GM12872 (cell line): ENCODE results near the gene ASAP2.

ENCODE experiments used
- TF ChIP-seq, protein P1 (sequence below): IDR thresholded peaks from 3 replicates; pipeline ENCODE4 v1.5.1; 2011; ENCODE audit warnings: low read depth, mild to moderate bottlenecking, low read length, moderate library complexity; ENCODE audit not compliant: insufficient read depth

ASAP2 gene

DNA sequence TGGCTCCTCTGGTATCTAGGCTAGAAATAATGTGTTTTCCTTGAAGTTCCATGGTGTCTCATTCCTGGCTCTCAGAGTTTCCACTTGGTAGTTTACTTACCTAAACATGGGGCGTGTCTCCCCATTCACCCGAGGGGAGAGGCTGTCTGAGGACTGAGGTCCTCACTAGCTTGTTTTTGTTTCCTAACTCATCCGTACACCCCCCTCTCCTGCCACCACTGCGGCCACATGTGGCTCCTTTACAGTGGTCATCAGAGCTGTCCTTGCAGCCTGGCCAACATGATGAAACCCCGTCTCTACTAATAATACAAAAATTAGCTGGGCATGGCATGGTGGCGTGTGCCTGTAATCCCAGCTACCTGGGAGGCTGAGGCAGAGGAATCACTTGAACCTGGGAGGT is 106.0 kb downstream of the ASAP2 start:
- TF ChIP-seq, protein P1, sequence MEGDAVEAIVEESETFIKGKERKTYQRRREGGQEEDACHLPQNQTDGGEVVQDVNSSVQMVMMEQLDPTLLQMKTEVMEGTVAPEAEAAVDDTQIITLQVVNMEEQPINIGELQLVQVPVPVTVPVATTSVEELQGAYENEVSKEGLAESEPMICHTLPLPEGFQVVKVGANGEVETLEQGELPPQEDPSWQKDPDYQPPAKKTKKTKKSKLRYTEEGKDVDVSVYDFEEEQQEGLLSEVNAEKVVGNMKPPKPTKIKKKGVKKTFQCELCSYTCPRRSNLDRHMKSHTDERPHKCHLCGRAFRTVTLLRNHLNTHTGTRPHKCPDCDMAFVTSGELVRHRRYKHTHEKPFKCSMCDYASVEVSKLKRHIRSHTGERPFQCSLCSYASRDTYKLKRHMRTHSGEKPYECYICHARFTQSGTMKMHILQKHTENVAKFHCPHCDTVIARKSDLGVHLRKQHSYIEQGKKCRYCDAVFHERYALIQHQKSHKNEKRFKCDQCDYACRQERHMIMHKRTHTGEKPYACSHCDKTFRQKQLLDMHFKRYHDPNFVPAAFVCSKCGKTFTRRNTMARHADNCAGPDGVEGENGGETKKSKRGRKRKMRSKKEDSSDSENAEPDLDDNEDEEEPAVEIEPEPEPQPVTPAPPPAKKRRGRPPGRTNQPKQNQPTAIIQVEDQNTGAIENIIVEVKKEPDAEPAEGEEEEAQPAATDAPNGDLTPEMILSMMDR: no peak

GRCh38 chr2:9313443-9313842 is 106.8 kb downstream of the ASAP2 start:
- TF ChIP-seq, protein P1: no peak

- TF ChIP-seq, protein P1: no peak
These were observed 108.8 kb downstream of the ASAP2 start for GRCh38 chr2:9315280-9315847.

- TF ChIP-seq, protein P1: no peak
These were observed 110.9 kb downstream of the ASAP2 start for GRCh38 chr2:9317559-9317958.

DNA sequence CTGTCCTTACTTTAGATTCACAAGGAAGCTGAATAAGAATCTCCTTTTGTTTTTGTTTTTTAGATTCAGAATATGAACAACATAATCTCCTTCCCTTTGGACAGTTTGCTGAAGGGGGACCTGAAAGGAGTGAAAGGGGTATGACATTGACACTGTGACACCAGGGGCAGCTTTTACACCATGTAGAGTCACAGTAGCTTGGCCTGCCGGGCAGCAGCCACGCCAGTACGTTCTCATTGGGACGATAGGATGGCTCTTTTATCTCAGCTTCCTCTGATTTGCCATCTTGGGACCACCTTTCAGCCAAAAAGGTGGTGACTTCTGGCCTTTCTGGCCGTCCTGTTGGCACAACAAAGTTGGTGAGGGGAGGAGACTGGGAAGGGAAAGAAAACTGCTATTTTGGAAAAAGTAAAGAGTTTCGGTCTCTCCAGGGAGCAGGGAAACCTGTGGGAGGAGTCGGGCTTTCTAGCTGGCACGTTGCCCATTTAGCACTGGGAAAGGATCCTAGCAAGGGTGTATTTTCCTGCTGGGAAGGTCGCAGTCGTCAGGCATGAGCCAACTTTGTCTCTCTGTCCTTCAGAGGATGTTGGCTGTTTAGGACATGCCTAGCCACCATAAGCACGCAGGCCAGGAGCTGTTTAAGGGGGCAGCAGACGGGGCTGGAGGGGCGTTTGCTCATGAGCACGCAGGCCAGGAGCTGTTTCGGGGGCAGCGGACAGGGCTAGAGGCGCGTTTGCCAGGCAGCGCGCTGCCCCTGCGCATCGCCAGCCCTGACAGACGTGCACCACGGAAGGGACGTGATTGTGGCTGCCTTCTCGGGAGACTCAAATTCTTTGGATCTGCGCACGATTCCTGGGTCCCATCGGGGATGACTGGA is 112.1 kb downstream of the ASAP2 start:
- TF ChIP-seq, protein P1: no peak

GRCh38 chr2:9319338-9319715 is 112.7 kb downstream of the ASAP2 start:
- TF ChIP-seq, protein P1: no peak

DNA sequence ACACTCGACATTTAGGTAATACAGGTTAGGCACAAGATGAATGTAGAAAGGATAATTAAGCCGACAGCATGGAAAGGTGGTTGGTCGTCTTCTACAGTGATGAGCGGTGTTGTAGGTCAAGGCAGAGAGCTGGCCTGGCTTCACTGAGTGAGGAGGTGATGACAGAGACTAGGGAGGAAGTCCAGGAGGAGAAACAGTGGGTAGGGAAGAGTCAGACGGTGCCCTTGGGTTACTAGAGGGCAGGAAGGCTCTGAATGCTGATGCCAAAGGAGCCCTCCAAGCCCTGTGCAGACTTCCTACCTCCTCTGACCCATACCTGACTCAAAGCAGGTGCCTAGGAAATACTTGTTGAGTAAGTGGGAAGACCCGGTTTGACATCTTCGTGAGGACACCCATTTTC is 116.0 kb downstream of the ASAP2 start:
- TF ChIP-seq, protein P1: no peak
